ENCODE data around the gene SND1.
"Not testable (repeated sequence)": the region's sequence is repeated elsewhere in the genome, so short reads cannot be mapped to it uniquely, and the experiment has no call there.

The SND1 gene

GRCh38 chr7:127941476-127942210 is 289.6 kb downstream of the SND1 start:
- ATAC-seq, result no peak

DNA sequence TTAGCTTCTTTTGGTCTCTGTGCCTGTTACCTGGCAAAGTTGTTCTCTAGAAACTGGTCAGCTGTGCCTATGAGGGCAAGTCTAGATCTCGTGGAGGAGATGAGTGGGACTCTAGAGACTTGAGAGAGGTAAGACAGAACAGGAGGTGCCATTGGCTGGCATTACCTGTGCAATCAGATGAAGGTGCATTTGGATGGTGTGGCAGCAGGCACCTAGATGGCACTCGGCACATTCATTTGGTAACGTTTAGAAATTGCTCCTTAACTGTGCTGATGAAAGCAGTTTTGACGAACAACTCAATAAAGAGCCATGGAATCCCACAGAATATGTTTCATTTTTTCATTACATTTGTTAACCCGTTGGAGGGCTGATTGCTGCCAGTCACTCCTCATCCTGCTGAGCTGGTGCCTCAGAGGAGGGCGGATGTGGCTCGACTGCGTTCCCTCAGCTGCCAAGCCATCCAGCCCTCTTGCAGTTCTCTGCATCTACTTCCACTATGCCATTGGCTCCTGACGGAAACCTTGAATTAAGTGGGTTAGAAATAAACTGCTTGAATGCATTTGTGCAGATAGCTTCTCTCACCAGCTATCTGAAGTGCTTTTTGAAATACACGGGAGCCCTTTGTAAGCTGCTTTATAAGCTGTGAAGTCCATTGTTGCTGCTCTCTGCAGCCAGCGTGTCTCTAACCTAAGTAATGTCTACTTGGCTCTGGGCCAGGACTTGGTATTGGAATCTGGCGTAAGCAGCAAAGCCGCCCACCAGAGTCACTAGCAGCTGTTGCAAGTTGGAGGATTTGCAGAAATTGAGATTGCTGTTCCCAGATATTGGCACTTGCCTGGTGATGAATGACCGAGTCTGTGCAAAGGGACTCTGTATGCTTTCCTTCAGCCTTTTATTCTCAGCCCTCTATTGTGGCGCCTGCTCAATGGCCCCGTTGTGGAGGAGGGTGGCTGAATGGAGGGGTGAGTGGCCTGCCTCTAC is 291.8 kb downstream of the SND1 start:
- no peak for ATAC-seq

GRCh38 chr7:127946111-127946510 is 294.1 kb downstream of the SND1 start:
- no peak for ATAC-seq

DNA sequence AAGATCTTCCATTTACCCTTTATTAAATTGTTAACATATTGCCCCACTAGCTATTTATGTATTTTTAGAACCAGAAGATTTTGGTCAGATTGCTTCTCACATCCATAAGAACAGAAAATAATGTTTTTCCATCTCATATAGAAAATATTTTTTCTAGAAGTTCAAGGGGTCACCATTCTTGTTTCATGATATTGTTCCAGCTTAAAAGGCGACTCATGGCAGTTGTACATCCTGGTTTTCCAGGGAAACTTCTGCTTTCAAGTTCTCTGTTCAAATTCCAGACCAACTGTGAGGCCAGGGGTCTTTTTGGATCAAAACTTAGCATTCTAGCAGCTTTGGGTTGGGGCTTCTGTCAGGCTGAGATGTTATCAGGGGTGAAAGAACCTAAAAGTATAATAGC is 294.9 kb downstream of the SND1 start:
- no peak for ATAC-seq

DNA sequence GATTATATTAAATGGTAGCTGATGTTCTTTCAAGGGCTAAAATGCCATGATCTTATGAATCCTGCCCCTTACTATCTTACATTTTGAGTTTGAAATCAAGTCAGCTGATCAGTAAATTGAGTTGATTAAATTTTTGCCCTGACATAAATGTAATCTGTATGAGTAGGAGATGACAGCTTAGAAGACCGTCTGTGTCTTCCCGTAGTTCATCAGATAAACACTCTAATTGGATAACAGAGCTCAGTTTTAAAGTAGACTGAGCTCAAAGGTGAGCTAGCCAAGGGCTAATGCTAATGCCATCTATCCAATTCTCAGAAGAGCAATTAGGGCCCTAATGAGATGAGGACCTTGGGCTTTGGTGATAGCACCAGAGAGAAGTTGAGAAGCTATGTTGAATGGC is 296.3 kb downstream of the SND1 start:
- ATAC-seq, result no peak

DNA sequence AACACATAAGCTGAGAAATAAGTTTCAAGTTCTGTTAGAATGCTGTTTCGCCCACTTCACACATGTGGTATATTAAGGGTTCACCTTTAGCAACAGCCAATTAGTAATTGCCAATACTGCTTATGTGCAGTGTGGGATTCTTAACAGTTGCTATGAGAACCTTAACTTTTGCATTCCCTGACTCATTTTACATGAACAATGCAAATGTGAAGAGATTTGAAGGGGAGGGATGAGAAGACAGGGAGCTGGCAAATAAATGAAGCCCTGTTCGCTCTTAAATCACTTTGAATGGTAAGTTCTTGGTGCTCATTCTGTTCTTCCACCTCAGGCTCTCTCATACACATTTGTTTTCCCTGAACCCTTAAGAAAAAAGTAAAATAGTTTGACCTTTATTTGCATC is 296.9 kb downstream of the SND1 start:
- ATAC-seq, result no peak

GRCh38 chr7:127949769-127950222 is 297.8 kb downstream of the SND1 start:
- ATAC-seq, result no peak

GRCh38 chr7:127950233-127950935 is 298.4 kb downstream of the SND1 start:
- no peak for ATAC-seq

GRCh38 chr7:127953423-127954356 is 301.7 kb downstream of the SND1 start:
- ATAC-seq, result no peak

DNA sequence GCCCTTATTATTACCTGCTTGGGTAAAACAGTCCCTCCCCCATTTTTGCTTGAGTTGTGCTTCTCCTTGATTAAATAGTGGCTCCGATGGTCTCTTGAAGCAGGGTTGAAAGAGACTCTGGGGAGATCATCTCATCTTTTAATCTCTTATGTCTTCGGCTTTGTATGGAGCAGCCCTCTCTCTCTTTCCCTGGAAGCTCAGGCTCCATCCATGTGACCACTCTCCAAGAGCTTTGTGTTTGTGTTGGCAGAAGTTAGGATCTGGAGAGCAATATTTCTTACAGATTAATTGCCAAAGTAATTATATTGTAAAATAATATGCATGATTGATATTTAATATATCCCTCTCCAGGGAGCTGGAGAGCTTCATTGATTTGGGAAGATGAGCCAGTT is 302.4 kb downstream of the SND1 start:
- no peak for ATAC-seq

GRCh38 chr7:127955051-127955531 is 303.1 kb downstream of the SND1 start:
- ATAC-seq, result no peak

DNA sequence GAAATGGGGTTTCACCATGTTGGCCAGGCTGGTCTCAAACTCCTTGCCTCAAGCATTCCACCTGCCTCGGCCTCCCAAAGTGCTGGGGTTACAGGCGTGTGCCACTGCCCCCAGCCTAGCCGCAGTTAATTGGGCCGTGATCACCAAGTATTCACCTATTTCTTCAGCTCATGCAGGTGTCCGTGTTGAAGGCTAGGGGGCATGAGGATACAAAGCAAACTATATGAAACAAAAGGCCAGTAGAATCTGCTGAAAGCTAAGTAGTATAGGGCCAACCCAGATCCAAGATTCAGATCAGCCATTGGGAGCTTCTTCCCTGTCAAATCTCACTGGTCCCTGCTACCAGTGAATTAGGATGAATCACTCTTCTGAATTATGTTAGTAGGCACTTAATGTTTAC is 305.9 kb downstream of the SND1 start:
- ATAC-seq, result no peak

GRCh38 chr7:127959770-127960169 is 307.8 kb downstream of the SND1 start:
- no peak for ATAC-seq

DNA sequence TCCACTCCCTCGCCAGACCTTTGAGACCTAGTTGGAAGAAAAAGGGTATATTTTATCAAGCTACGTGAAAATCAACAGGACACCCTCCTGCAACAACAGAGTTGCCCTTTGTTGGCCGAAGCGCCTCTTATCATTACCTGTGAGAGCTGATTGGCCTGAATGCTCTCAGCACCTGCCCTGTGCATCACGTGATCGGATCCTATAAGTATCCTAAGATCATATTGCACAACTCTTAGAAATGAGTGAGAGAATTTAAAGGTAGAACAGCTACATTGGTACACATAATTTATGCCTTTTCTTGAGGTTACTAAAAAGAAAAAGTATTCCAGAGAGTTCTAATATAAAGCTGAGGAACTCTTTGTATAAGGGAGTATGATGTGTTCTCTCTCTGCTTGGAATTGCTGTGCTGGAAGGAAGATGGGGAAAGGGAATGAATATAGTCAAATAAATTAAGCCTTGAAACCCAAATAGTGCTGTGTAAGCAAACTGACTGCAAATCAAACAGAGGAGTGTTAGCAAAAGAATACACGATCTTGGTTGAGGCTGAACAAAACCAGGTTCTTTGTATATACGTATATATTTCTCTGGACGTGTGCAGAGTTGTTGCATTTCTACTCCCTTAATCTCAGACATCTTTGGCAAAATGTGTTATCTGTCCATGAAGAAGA is 309.9 kb downstream of the SND1 start:
- no peak for ATAC-seq

GRCh38 chr7:127962589-127963361 is 310.8 kb downstream of the SND1 start:
- no peak for ATAC-seq

DNA sequence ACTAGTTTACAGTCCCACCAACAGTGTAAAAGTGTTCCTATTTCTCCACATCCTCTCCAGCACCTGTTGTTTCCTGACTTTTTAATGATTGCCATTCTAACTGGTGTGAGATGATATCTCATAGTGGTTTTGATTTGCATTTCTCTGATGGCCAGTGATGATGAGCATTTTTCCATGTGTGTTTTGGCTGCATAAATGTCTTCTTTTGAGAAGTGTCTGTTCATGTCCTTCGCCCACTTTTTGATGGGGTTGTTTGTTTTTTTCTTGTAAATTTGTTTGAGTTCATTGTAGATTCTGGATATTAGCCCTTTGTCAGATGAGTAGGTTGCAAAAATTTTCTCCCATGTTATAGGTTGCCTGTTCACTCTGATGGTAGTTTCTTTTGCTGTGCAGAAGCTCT is 311.9 kb downstream of the SND1 start:
- not testable (repeated sequence) for ATAC-seq

GRCh38 chr7:127967281-127967680 is 315.3 kb downstream of the SND1 start:
- no peak for ATAC-seq

- ATAC-seq, result no peak
These were observed 316.6 kb downstream of the SND1 start for GRCh38 chr7:127968547-127968946.

DNA sequence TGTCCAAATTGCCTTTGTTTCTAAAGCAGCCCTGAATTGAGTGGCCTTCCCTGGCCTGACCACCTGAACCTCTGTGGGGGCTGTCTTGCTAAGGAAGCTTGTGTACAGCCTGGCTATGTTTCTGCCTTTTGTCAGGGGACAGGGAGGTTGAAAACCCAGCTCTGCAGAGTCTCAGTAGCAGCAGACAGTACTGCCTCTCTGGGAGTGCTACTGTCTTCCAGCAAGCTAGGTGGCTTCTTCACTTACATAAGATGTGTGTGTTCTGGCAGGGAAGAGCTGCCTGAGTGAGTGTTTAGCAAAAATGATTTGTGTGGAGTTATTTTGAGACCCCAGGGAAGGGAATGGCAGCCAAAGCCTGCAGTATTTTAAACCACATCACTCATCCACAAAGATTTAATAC is 321.8 kb downstream of the SND1 start:
- no peak for ATAC-seq

DNA sequence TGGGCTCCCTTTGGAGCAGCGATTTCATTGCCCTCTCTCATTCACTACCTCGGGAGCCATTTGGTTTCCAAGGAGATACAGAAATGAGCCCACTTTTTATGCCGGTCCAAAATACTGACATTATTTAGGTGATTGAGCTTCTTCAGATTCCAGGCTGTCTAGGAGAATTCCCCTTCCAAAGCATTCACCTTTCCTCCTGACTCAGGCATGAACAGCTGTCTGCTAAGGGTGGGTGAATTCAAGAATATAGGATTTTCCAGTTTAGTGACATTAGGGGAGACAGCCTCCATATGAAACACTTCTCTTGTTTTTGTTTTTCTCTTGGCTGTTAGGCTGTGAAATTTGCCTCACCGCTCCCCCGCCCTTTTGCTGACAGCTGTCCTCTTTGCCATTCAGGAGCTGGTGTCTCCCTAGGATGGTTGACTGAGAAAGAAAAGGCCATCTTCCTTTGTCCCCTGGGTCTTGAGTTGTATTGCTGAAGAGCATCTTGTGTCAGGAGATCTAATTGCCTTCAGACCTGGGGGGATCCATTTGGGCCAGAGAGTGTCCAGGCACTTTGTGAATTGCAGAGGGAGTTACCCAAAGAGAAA is 322.5 kb downstream of the SND1 start:
- ATAC-seq, result no peak
